NCI-H526 (cell line): ENCODE measurements around the gene PRR20E.
"Not testable (repeated sequence)": the region's sequence is repeated elsewhere in the genome, so short reads cannot be mapped to it uniquely, and the experiment has no call there.

Experiments
- DNase-seq, 2 experiments: peaks; one replicate each; lab custom pipeline; 2025; lab: John Stamatoyannopoulos, UW

Gene PRR20E

DNA sequence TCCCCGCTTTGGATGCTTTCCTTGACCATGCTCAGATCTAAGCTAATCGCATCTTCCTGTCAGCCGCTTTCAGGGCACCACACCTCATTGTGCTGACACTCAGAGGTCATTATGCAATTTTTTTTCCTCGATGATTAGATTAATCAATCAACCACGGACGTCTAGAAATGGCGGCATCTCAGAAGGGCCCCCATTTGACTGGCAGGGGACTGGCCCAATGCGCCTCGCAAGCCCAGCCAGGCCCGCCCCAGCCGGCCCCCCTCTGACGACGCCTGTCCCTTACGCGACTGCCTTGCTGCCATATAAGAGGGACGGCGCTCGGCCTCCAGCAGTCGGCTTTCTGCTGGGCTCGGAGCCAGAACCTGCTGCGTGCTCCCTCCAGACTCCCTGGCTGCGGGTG is at the start of gene PRR20E:
Gene PRR20E, plus strand, starts transcription at position 301 of the 400 bp plus-strand sequence. CDS start 387 bp downstream, outside the sequence.
- DNase-seq = not testable (repeated sequence)

GRCh38 chr13:57123681-57124080 is 43.3 kb upstream of the PRR20E start:
- DNase-seq = no peak

DNA sequence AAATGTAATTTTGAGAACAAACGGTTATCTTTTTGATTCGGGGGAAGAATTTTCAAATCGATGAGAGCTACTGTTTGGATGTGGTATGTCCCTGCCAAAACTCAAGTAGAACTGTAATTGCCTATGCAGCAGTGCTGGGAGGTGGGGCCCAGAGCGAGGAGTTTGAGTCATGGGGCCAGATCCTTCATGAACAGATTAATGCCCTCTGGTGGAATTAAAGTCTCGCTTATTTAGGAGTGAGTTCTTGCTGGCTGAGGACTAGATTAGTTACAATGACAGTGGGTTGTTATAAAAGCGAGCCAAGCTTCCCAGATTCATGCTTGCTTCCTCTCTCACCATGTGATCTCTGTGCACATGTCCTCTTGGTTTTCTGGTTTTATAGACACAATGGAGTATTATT is 38.1 kb upstream of the PRR20E start:
- peak in 1 of 2 experiments; percentile 29 for DNase-seq

- DNase-seq = no peak
These were observed 30.9 kb upstream of the PRR20E start for GRCh38 chr13:57136093-57136492.

DNA sequence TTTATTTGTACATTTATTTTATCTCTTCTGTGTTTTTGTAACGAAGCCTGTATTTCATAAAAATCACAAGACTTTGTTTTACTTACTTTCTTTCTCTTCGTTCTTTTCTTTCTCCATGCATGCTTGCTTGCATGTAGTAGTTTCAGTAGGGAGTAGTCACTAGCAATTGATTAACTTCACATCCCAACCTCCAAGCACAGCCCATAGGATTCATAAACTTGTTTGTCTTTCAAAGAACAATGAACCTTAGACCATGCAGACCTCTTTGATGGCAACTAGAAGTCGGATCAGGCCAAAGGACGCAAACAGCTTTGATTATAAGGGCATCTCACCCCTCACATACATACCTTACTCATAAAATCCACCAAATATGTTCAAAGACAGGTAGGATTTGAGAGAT is 29.4 kb upstream of the PRR20E start:
- no peak for DNase-seq

DNA sequence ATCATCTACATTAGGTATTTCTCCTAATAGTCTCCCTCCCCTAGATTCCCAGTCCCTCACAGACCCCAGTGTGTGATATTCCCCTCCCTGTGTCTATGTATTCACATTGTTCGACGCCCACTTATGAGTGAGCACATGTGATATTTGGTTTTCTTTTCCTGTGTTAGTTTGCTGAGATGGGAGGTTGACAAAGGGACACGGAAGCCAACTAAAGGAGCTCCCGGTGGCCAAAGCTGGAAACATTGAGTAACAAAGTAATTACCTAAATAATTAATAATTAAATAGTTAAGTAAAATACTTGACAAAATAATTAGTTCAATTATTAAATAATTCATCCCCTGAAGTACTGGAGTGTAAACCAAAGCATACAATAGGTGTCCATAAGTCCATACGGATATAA is 28.0 kb upstream of the PRR20E start:
- no peak for DNase-seq

GRCh38 chr13:57139781-57140180 is 27.2 kb upstream of the PRR20E start:
- DNase-seq = not testable (repeated sequence)

DNA sequence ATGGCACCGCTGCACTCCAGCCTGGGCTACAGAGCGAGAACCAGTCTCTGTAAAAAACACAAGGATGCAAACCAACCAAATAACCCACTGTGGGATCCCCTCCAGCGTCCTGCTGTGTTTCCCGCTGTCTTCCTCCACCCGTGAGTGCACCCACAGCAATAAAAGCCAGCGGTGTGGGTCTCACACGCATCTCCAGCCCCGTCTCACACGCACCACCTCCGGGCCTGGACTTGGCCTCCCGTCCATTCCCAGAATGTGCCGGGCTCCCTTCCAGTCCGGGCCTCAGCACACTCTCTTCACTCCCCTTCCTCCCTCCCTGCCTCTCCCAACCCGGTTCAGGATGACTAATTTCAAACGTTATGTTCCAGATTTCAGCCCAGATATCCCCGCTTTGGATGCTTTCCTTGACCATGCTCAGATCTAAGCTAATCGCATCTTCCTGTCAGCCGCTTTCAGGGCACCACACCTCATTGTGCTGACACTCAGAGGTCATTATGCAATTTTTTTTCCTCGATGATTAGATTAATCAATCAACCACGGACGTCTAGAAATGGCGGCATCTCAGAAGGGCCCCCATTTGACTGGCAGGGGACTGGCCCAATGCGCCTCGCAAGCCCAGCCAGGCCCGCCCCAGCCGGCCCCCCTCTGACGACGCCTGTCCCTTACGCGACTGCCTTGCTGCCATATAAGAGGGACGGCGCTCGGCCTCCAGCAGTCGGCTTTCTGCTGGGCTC is 26.6 kb upstream of the PRR20E start, which contains the start of gene PRR20A:
Gene PRR20A, plus strand, starts transcription at position 684 of the 734 bp plus-strand sequence. CDS start 387 bp downstream, outside the sequence.
- DNase-seq = not testable (repeated sequence)

DNA sequence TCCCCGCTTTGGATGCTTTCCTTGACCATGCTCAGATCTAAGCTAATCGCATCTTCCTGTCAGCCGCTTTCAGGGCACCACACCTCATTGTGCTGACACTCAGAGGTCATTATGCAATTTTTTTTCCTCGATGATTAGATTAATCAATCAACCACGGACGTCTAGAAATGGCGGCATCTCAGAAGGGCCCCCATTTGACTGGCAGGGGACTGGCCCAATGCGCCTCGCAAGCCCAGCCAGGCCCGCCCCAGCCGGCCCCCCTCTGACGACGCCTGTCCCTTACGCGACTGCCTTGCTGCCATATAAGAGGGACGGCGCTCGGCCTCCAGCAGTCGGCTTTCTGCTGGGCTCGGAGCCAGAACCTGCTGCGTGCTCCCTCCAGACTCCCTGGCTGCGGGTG is 19.8 kb upstream of the PRR20E start, which contains the start of gene PRR20B:
Gene PRR20B, plus strand, starts transcription at position 301 of the 400 bp plus-strand sequence. CDS start 387 bp downstream, outside the sequence.
- DNase-seq = not testable (repeated sequence)

GRCh38 chr13:57148106-57148505 is 18.9 kb upstream of the PRR20E start:
- not testable (repeated sequence) for DNase-seq

- DNase-seq = not testable (repeated sequence)
These were observed 13.2 kb upstream of the PRR20E start, which contains the start of gene PRR20C for GRCh38 chr13:57153761-57154160. TSS of gene PRR20C (plus strand) at chr13:57154061. CDS start at chr13:57154448, 387 bp downstream.

- DNase-seq = not testable (repeated sequence)
These were observed 6.7 kb upstream of the PRR20E start, which contains the start of gene PRR20D for GRCh38 chr13:57160332-57160731. TSS of gene PRR20D (plus strand) at chr13:57160632. CDS start at chr13:57161019, 387 bp downstream.

- DNase-seq = no peak
These were observed 24.7 kb downstream of the PRR20E start for GRCh38 chr13:57191667-57192066.

- no peak for DNase-seq
These were observed 46.0 kb downstream of the PRR20E start for GRCh38 chr13:57212989-57213388.
